DND-41 (cell line): ENCODE results near the gene PDZD4.

ENCODE experiments used
- EZH2 ChIP-seq: IDR thresholded peaks from 3 replicates; pipeline ENCODE4 v1.6.1; 2012; ENCODE audit warnings: borderline replicate concordance, low read depth, mild to moderate bottlenecking, moderate library complexity, low read length, inconsistent platforms; ENCODE audit not compliant: severe bottlenecking
- TF ChIP-seq, protein P1 (sequence below): IDR thresholded peaks from 2 replicates; pipeline ENCODE4 v1.5.1; 2012; ENCODE audit warnings: borderline replicate concordance, low read length, moderate library complexity, mild to moderate bottlenecking; ENCODE audit not compliant: poor library complexity, severe bottlenecking; ENCODE audit errors: extremely low read depth

- TF ChIP-seq, protein P1, sequence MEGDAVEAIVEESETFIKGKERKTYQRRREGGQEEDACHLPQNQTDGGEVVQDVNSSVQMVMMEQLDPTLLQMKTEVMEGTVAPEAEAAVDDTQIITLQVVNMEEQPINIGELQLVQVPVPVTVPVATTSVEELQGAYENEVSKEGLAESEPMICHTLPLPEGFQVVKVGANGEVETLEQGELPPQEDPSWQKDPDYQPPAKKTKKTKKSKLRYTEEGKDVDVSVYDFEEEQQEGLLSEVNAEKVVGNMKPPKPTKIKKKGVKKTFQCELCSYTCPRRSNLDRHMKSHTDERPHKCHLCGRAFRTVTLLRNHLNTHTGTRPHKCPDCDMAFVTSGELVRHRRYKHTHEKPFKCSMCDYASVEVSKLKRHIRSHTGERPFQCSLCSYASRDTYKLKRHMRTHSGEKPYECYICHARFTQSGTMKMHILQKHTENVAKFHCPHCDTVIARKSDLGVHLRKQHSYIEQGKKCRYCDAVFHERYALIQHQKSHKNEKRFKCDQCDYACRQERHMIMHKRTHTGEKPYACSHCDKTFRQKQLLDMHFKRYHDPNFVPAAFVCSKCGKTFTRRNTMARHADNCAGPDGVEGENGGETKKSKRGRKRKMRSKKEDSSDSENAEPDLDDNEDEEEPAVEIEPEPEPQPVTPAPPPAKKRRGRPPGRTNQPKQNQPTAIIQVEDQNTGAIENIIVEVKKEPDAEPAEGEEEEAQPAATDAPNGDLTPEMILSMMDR, result no peak
- TF ChIP-seq EZH2, result no peak
These were observed 54.2 kb downstream of the PDZD4 start for GRCh38 chrX:153776120-153776599.
